H1 (cell line): Measurements from ENCODE around the gene ZNF451.

Experiments used
- BRCA1 ChIP-seq: IDR thresholded peaks from 2 replicates; pipeline ENCODE4 v1.6.1; 2012; ENCODE audit warnings: low read depth, low read length, improper control_type of control experiment
- CHD2 ChIP-seq: IDR thresholded peaks from 2 replicates; pipeline ENCODE4 v1.6.1; 2012; ENCODE audit warnings: low read length, improper control_type of control experiment
- EP300 ChIP-seq, 2 experiments: IDR thresholded peaks; 1 replicate in 1 of 2; 2 replicates in 1 of 2; pipeline ENCODE4 v1.6.1; 2011 to 2012; ENCODE audit warnings: low read depth in 2 of 2, low read length in 2 of 2, mild to moderate bottlenecking in 2 of 2, borderline replicate concordance in 1 of 2, inconsistent platforms in 1 of 2, moderate library complexity in 1 of 2
- GABPA ChIP-seq: IDR thresholded peaks from 2 replicates; pipeline ENCODE4 v1.6.1; 2011; ENCODE audit warnings: mild to moderate bottlenecking, low read length, moderate library complexity, borderline replicate concordance; ENCODE audit not compliant: insufficient read depth
- NRF1 ChIP-seq: IDR thresholded peaks from 2 replicates; pipeline ENCODE4 v1.6.1; 2011; ENCODE audit warnings: mild to moderate bottlenecking, low read depth, low read length, improper control_type of control experiment
- POLR2AphosphoS5 ChIP-seq: IDR thresholded peaks from 2 replicates; pipeline ENCODE4 v1.6.1; 2011; ENCODE audit warnings: low read depth, low read length
- SP4 ChIP-seq: IDR thresholded peaks from 2 replicates; pipeline ENCODE4 v1.6.1; 2012; ENCODE audit warnings: low read length, inconsistent platforms
- SRF ChIP-seq: IDR thresholded peaks from 2 replicates; pipeline ENCODE4 v1.6.1; 2011; ENCODE audit warnings: mild to moderate bottlenecking, low read depth, low read length, moderate library complexity
- TF ChIP-seq, protein P1 (sequence below), 3 experiments: IDR thresholded peaks; 1 replicate in 2 of 3; 2 replicates in 1 of 3; pipeline versions ENCODE4 v1.5.1 to v1.6.1; 2011; ENCODE audit warnings: low read length in 3 of 3, mild to moderate bottlenecking in 3 of 3, inconsistent platforms in 2 of 3, low read depth in 1 of 3, moderate library complexity in 1 of 3; ENCODE audit not compliant: insufficient read depth in 1 of 3; ENCODE audit errors: control extremely low read depth in 1 of 3

DNA sequence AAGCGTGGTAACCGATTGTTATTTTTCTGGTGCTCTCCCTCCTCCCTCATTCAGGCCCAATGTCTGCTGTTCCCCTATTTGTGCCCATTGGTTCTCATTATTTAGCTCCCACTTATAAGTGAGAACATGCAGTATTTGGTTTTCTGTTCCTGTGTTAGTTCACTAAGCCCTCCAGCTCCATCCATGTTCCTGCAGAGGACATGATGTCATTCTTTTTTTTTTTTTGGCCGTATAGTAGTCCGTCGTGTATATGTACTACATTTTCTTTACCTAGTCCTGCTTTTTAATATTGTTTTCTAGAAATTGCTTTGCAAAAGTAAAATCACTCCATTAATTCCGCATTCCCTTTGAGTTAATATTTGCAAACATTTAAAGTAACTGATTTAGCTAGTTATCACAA lies 23.1 kb downstream of the ZNF451 start:
- TF ChIP-seq SRF (no peak), SP4 (no peak), GABPA (no peak), BRCA1 (no peak), CHD2 (no peak), POLR2AphosphoS5 (no peak), NRF1 (no peak), EP300 (IDR thresholded peaks at IDR 0.05; ENCODE audit: borderline replicate concordance in 1 of 2, low read depth in 2 of 2, low read length in 2 of 2) (no peak)
- TF ChIP-seq, protein P1, sequence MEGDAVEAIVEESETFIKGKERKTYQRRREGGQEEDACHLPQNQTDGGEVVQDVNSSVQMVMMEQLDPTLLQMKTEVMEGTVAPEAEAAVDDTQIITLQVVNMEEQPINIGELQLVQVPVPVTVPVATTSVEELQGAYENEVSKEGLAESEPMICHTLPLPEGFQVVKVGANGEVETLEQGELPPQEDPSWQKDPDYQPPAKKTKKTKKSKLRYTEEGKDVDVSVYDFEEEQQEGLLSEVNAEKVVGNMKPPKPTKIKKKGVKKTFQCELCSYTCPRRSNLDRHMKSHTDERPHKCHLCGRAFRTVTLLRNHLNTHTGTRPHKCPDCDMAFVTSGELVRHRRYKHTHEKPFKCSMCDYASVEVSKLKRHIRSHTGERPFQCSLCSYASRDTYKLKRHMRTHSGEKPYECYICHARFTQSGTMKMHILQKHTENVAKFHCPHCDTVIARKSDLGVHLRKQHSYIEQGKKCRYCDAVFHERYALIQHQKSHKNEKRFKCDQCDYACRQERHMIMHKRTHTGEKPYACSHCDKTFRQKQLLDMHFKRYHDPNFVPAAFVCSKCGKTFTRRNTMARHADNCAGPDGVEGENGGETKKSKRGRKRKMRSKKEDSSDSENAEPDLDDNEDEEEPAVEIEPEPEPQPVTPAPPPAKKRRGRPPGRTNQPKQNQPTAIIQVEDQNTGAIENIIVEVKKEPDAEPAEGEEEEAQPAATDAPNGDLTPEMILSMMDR (IDR thresholded peaks at IDR 0.05; ENCODE audit: control extremely low read depth in 1 of 3, insufficient read depth in 1 of 3, low read depth in 1 of 3, low read length in 3 of 3), result no peak
